Kidney tubule cell (primary cell): Measurements from ENCODE around the gene SREK1.
"Not testable (repeated sequence)": the region's sequence is repeated elsewhere in the genome, so short reads cannot be mapped to it uniquely, and the experiment has no call there.

Experiments
- DNase-seq: peaks from one replicate; pipeline ENCODE4 v3.0.0-alpha.2; 2018; ENCODE audit warnings: low spot score

The SREK1 gene, protein sequence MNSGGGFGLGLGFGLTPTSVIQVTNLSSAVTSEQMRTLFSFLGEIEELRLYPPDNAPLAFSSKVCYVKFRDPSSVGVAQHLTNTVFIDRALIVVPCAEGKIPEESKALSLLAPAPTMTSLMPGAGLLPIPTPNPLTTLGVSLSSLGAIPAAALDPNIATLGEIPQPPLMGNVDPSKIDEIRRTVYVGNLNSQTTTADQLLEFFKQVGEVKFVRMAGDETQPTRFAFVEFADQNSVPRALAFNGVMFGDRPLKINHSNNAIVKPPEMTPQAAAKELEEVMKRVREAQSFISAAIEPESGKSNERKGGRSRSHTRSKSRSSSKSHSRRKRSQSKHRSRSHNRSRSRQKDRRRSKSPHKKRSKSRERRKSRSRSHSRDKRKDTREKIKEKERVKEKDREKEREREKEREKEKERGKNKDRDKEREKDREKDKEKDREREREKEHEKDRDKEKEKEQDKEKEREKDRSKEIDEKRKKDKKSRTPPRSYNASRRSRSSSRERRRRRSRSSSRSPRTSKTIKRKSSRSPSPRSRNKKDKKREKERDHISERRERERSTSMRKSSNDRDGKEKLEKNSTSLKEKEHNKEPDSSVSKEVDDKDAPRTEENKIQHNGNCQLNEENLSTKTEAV

DNA sequence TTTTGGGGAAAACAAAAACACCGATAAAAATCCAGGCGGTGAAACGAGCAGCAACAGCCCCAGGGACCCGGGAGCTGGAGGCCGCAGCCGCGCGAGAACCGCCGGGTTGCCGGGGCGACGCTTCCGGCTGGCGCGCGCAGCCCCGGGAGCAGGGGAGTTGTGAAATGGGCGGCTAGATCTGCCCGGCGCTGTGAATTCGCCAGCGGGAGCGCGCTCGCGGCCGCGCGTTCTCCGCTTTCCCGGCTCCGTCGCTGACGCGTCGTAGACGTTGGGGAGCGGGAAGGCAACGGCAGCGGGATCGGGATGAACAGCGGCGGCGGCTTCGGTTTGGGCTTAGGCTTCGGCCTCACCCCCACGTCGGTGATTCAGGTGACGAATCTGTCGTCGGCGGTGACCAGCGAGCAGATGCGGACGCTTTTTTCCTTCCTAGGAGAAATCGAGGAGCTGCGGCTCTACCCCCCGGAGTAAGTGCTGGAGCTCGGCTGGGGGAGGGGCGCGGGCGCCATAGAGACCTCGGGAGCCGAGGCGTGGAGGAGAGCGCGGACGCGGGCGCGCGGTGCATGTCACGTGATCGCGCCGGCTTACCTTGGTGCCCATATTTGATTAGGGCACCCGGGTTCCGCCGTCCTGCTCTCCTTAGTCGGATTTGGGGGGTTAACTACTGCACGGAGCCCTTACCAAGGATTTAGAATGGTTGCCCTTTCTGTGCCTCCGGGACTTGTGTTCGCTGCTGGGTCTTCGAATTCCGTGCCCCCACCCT is at the start of gene SREK1:
SREK1 (plus strand) TSS at position 227 of the 760 bp plus-strand sequence; CDS start at position 304, 77 bp downstream.
- DNase-seq, result peak; percentile 95

- no peak for DNase-seq
These were observed 43.2 kb upstream of the SREK1 start for GRCh38 chr5:66100851-66101250.

DNA sequence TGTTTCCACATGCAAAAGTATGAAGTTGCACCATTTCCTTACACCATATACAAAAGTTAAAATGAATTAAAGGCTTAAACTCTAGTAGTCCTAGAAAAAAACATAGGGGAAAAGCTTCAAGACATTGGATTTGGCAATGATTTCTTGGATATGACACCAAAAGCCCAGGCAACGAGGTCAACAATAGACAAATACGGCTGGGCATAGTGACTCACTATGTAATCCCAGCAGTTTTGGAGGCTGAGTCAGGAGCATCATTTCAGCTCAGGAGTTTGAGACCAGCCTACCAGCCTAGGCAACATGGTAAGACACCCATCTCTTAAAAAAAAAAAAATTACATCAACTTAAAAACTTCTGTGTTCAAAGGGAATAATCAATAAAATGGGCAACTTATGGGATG is 30.9 kb upstream of the SREK1 start:
- DNase-seq, result peak; percentile 80

GRCh38 chr5:66118304-66118703 is 25.8 kb upstream of the SREK1 start:
- DNase-seq, result no peak

- peak; percentile 49 for DNase-seq
These were observed 21.6 kb upstream of the SREK1 start for GRCh38 chr5:66122379-66123034.

- DNase-seq, result no peak
These were observed 15.0 kb upstream of the SREK1 start for GRCh38 chr5:66129144-66129543.

DNA sequence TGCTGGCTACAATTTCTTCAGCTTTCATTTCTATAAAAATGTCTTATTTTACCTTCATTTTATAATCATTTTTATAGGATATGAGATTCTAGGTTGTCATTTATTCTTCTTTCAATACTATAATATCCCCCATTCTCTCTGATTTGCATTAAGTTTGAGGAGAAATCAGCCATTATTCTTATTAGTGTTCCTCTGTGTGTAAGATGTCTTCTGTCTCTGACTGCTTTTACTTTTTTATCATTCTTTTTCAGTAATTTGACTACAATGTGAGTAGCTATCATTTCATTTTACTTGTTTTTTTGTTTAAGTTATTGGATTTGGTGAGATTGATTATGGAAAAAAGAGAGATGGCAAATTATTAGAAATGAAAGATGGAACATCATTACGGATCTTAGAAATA is 13.6 kb upstream of the SREK1 start:
- DNase-seq, result no peak

GRCh38 chr5:66134407-66134861 is 9.7 kb upstream of the SREK1 start:
- DNase-seq, result peak; percentile 29

DNA sequence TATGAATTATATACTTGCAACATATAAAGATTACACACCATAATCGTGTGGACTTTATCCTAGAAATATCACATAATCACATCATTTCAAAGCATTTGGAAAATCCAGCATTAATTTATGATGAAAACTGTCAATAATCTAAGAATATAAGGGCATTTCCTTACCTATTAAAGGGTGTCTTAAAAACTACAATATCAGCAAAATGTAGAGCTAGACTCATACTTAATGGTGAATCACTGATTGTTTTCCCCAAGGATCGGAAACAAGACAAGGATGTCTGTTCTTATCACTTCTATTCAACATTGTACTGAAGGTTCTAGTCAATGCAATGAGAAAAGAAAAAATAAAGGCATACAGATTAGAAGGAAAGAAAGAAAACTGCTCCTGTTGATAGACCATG is 8.0 kb upstream of the SREK1 start:
- DNase-seq, result no peak

DNA sequence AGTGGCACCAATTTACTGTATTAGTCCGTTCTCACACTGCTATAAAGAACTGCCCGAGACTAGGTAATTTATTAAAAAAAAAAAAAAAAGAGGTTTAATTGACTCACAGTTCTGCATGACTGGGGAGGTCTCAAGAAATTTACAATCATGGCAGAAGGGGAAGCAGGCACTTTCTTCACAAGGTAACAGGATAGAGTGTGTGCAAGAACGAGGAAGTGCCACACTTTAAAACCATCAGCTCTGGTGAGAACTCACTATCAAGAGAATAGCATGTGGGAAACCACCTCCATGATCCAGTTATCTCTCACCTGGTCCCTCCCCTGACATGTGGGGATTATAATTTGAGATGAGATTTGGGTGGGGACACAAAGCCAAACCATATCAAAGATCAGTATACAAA is 7.2 kb upstream of the SREK1 start:
- DNase-seq, result not testable (repeated sequence)

GRCh38 chr5:66138637-66139317 is 5.3 kb upstream of the SREK1 start:
- no peak for DNase-seq

GRCh38 chr5:66139318-66139712 is 4.8 kb upstream of the SREK1 start:
- DNase-seq, result no peak

- DNase-seq, result no peak
These were observed 1.7 kb upstream of the SREK1 start for GRCh38 chr5:66142417-66142816.

GRCh38 chr5:66143473-66144073 is 527 bp upstream of the SREK1 start:
- peak; percentile 6 for DNase-seq

- DNase-seq, result no peak
These were observed 812 bp downstream of the SREK1 start for GRCh38 chr5:66144834-66145390.

GRCh38 chr5:66145737-66146136 is 1.6 kb downstream of the SREK1 start:
- DNase-seq, result no peak

DNA sequence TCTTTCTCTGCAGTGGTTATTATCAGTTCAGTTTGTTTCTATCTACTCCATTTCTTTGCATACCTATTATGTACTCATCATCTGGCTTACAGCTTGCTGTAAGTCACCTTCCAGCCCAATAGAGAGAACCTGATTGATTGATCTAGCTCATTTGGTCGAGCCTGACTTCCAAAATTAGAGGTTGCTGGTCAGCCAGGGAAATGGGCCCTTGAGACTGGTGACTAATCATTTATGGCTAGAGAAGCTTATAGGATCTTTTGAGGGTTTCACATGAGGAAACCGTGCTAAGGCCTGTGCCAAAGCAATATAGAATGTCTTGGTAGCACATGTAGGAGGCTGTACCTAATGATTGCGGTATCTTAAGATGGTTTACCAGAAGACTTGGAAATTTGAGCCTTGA is 5.8 kb downstream of the SREK1 start:
- DNase-seq, result no peak

GRCh38 chr5:66151030-66151429 is 6.9 kb downstream of the SREK1 start:
- DNase-seq, result no peak

GRCh38 chr5:66151491-66151890 is 7.4 kb downstream of the SREK1 start:
- DNase-seq, result no peak

- DNase-seq, result no peak
These were observed 12.9 kb downstream of the SREK1 start for GRCh38 chr5:66157046-66157445.

GRCh38 chr5:66161356-66161755 is 17.3 kb downstream of the SREK1 start:
- no peak for DNase-seq
